H1 (cell line): ENCODE data around the gene DGKK. TPM values are rescaled to one million over a fixed set of nuclear protein-coding genes. Genes with fewer than 3 reads are reported as not detected.

Source experiments
- CTCF ChIA-PET: fragments of 300-600 bp; sonication (Branson Sonifier 250); formaldehyde crosslinking; loops from one replicate; lab custom pipeline; 2021; ENCODE audit not compliant: partially characterized antibody; lab: Charles Lee
- POLR2A ChIA-PET: fragments of 300-600 bp; sonication (Branson Sonifier 250); formaldehyde crosslinking; loops from one replicate; lab custom pipeline; 2021; ENCODE audit warnings: inconsistent platforms; ENCODE audit not compliant: partially characterized antibody; lab: Charles Lee
- DNase-seq, 2 experiments: peaks; one replicate each; pipeline versions ENCODE4 v3.0.0 to v3.0.0-alpha.2; 2010 to 2022; ENCODE audit warnings: low spot score in 2 of 2, low read depth in 1 of 2, mixed read lengths in 1 of 2
- FAIRE-seq: peaks from 2 replicates; lab custom pipeline; 2011; peaks lifted over from hg19 to GRCh38; lab: Jason Lieb, UNC
- H2AFZ ChIP-seq: 2 replicates; pipeline ENCODE4 v1.8.1; 2012; ENCODE audit warnings: low read length, inconsistent platforms
- H2AK5ac ChIP-seq: 2 replicates; pipeline ENCODE4 v1.6.1; 2013; ENCODE audit warnings: low read depth, low read length
- H2BK120ac ChIP-seq: replicated peaks from 2 replicates; pipeline ENCODE3; 2013; ENCODE audit warnings: low read depth, low read length, inconsistent platforms
- H2BK12ac ChIP-seq: 2 replicates; pipeline ENCODE4 v1.6.1; 2013; ENCODE audit warnings: low read depth, low read length
- H2BK15ac ChIP-seq: 2 replicates; pipeline ENCODE4 v1.6.1; 2013; ENCODE audit warnings: low read length
- H2BK20ac ChIP-seq: 2 replicates; pipeline ENCODE4 v1.6.1; 2013; ENCODE audit warnings: low read length
- H2BK5ac ChIP-seq: 2 replicates; pipeline ENCODE4 v1.6.1; 2013; ENCODE audit warnings: low read depth, low read length
- H3K14ac ChIP-seq: 2 replicates; pipeline ENCODE4 v1.6.1; 2013; ENCODE audit warnings: inconsistent platforms; ENCODE audit not compliant: insufficient read length
- H3K18ac ChIP-seq: 2 replicates; pipeline ENCODE4 v1.6.1; 2013; ENCODE audit warnings: low read length; ENCODE audit errors: extremely low read depth
- H3K23ac ChIP-seq: 2 replicates; pipeline ENCODE4 v1.6.1; 2013; ENCODE audit warnings: inconsistent platforms; ENCODE audit not compliant: insufficient read length
- H3K23me2 ChIP-seq: 2 replicates; pipeline ENCODE4 v1.6.1; 2013; ENCODE audit warnings: low read depth, low read length
- H3K27ac ChIP-seq: 2 replicates; pipeline ENCODE4 v1.6.1; 2011; ENCODE audit warnings: low read depth, low read length, inconsistent platforms
- H3K27me3 ChIP-seq, 4 experiments: replicated peaks in 1 of 4; 1 replicate in 1 of 4; 2 replicates in 3 of 4; pipeline versions ENCODE4 v1.6.1 to v1.8.1; 2011 to 2013; ENCODE audit warnings: low read length in 3 of 4, mild to moderate bottlenecking in 3 of 4, inconsistent platforms in 2 of 4, mixed read lengths in 2 of 4, moderate library complexity in 1 of 4; ENCODE audit not compliant: control insufficient read depth in 3 of 4, insufficient read depth in 3 of 4; ENCODE audit errors: extremely low read depth in 1 of 4
- H3K36me3 ChIP-seq, 4 experiments: 2 replicates each; pipeline versions ENCODE4 v1.6.1 to v1.8.1; 2011 to 2013; ENCODE audit warnings: mild to moderate bottlenecking in 4 of 4, low read length in 3 of 4, moderate library complexity in 2 of 4, control low read depth in 1 of 4, inconsistent platforms in 1 of 4; ENCODE audit not compliant: insufficient read depth in 4 of 4, control insufficient read depth in 2 of 4
- H3K4ac ChIP-seq: replicated peaks from 2 replicates; pipeline ENCODE3; 2013; ENCODE audit warnings: low read length, low read depth, mixed read lengths, inconsistent platforms; ENCODE audit not compliant: insufficient read length
- H3K4me1 ChIP-seq, 4 experiments: replicated peaks in 1 of 4; 1 replicate in 1 of 4; 2 replicates in 3 of 4; pipeline versions ENCODE4 v1.6.1 to v1.8.1; 2011 to 2013; ENCODE audit warnings: low read length in 3 of 4, inconsistent platforms in 2 of 4, mixed read lengths in 1 of 4; ENCODE audit not compliant: insufficient read depth in 4 of 4, control insufficient read depth in 3 of 4
- H3K4me2 ChIP-seq, 2 experiments: 2 replicates each; pipeline versions ENCODE4 v1.6.1 to v1.8.1; 2011 to 2013; ENCODE audit warnings: low read depth in 2 of 2, low read length in 2 of 2, control low read depth in 1 of 2, inconsistent platforms in 1 of 2, mild to moderate bottlenecking in 1 of 2; ENCODE audit not compliant: insufficient read depth in 1 of 2
- H3K4me3 ChIP-seq, 4 experiments: fragments of 200-600, 300-600 bp in 1 of 4; sonication (generic), shearing (Covaris generic), sonication (Bioruptor Twin) in 1 of 4; 2 replicates each; pipeline versions ENCODE4 v1.5.1 to v1.8.1; 2011 to 2016; ENCODE audit warnings: low read length in 4 of 4, low read depth in 3 of 4, control low read depth in 2 of 4, inconsistent platforms in 2 of 4, mild to moderate bottlenecking in 2 of 4, mixed read lengths in 1 of 4, moderate library complexity in 1 of 4; ENCODE audit not compliant: insufficient read depth in 2 of 4; ENCODE audit errors: extremely low read depth in 1 of 4
- H3K56ac ChIP-seq: replicated peaks from 2 replicates; pipeline ENCODE3; 2013; ENCODE audit warnings: low read depth, mild to moderate bottlenecking, mixed read lengths, low read length, inconsistent platforms; ENCODE audit not compliant: insufficient read length
- H3K79me1 ChIP-seq: 2 replicates; pipeline ENCODE4 v1.6.1; 2013; ENCODE audit warnings: low read depth, low read length, control low read depth
- H3K79me2 ChIP-seq, 2 experiments: 2 replicates each; pipeline versions ENCODE4 v1.6.1 to v1.8.1; 2012 to 2013; ENCODE audit warnings: low read length in 2 of 2, mild to moderate bottlenecking in 2 of 2, inconsistent platforms in 1 of 2; ENCODE audit not compliant: insufficient read depth in 2 of 2, control insufficient read depth in 1 of 2
- H3K9ac ChIP-seq, 4 experiments: replicated peaks in 1 of 4; 1 replicate in 1 of 4; 2 replicates in 3 of 4; pipeline versions ENCODE4 v1.6.1 to v1.8.1; 2011 to 2013; ENCODE audit warnings: low read depth in 3 of 4, low read length in 3 of 4, control low read depth in 2 of 4, mild to moderate bottlenecking in 2 of 4, moderate library complexity in 2 of 4, inconsistent platforms in 1 of 4; ENCODE audit errors: extremely low read depth in 1 of 4
- H3K9me3 ChIP-seq, 2 experiments: 2 replicates each; pipeline versions ENCODE4 v1.6.1 to v1.8.1; 2012 to 2013; ENCODE audit warnings: mild to moderate bottlenecking in 2 of 2, moderate library complexity in 2 of 2, control low read depth in 1 of 2, inconsistent platforms in 1 of 2, low read depth in 1 of 2, low read length in 1 of 2, mixed read lengths in 1 of 2; ENCODE audit not compliant: insufficient read depth in 2 of 2
- H4K20me1 ChIP-seq, 2 experiments: replicated peaks in 1 of 2; 2 replicates each; pipeline versions ENCODE3 to v1.8.1; 2011 to 2013; ENCODE audit warnings: inconsistent platforms in 2 of 2, low read length in 2 of 2, mild to moderate bottlenecking in 1 of 2; ENCODE audit not compliant: insufficient read depth in 2 of 2, control insufficient read depth in 1 of 2
- H4K5ac ChIP-seq: 2 replicates; pipeline ENCODE4 v1.6.1; 2013; ENCODE audit warnings: low read length, low read depth, mixed read lengths, inconsistent platforms; ENCODE audit not compliant: insufficient read length
- H4K8ac ChIP-seq: 2 replicates; pipeline ENCODE4 v1.8.0; 2013; ENCODE audit warnings: mild to moderate bottlenecking, moderate library complexity, low read length, inconsistent platforms; ENCODE audit not compliant: insufficient read depth; ENCODE audit errors: extremely low read depth
- H4K91ac ChIP-seq: replicated peaks from 2 replicates; pipeline ENCODE3; 2013; ENCODE audit warnings: low read length, mixed read lengths, inconsistent platforms; ENCODE audit not compliant: insufficient read length
- BRCA1 ChIP-seq: IDR thresholded peaks from 2 replicates; pipeline ENCODE4 v1.6.1; 2012; ENCODE audit warnings: low read depth, low read length, improper control_type of control experiment
- CBX5 ChIP-seq: fragments of 300-800, 300-1000 bp; sonication (generic); IDR thresholded peaks from 2 replicates; pipeline ENCODE4 v1.7.1; 2016; ENCODE audit warnings: antibody characterized with exemption, low read length, low read depth
- EGR1 ChIP-seq: IDR thresholded peaks from 2 replicates; pipeline ENCODE4 v1.6.1; 2011; ENCODE audit warnings: low read depth, low read length, borderline replicate concordance
- JUN ChIP-seq: IDR thresholded peaks from 2 replicates; pipeline ENCODE4 v1.6.1; 2011; ENCODE audit warnings: low read depth, mild to moderate bottlenecking, improper control_type of control experiment, low read length
- KDM4A ChIP-seq: IDR thresholded peaks from one replicate; pipeline ENCODE4 v1.7.1; 2012; ENCODE audit warnings: low read depth, mild to moderate bottlenecking, moderate library complexity, low read length, inconsistent platforms; ENCODE audit not compliant: severe bottlenecking
- KDM5A ChIP-seq: fragments of 200-600 bp; IDR thresholded peaks from 2 replicates; pipeline ENCODE4 v1.7.1; 2012; ENCODE audit warnings: mild to moderate bottlenecking, low read length, inconsistent platforms, mixed read lengths
- MAX ChIP-seq: IDR thresholded peaks from 2 replicates; pipeline ENCODE4 v1.6.1; 2012; ENCODE audit warnings: inconsistent platforms
- NANOG ChIP-seq: IDR thresholded peaks from 2 replicates; pipeline ENCODE4 v1.6.1; 2011; ENCODE audit warnings: low read length, low read depth, mild to moderate bottlenecking, inconsistent platforms; ENCODE audit not compliant: insufficient read depth, poor library complexity, severe bottlenecking
- NRF1 ChIP-seq: IDR thresholded peaks from 2 replicates; pipeline ENCODE4 v1.6.1; 2011; ENCODE audit warnings: mild to moderate bottlenecking, low read depth, low read length, improper control_type of control experiment
- PHF8 ChIP-seq: fragments of 200-600 bp; sonication (generic); conservative IDR thresholded peaks from 2 replicates; pipeline ENCODE4 v1.7.1; 2012; ENCODE audit warnings: low read depth, mild to moderate bottlenecking, inconsistent platforms, low read length, moderate library complexity
- RAD21 ChIP-seq, 2 experiments: IDR thresholded peaks in 1 of 2; conservative IDR thresholded peaks in 1 of 2; 2 replicates each; pipeline ENCODE4 v1.6.1; 2011; ENCODE audit warnings: low read depth in 2 of 2, low read length in 2 of 2, improper control_type of control experiment in 1 of 2, inconsistent platforms in 1 of 2, mild to moderate bottlenecking in 1 of 2, moderate library complexity in 1 of 2
- SIRT6 ChIP-seq: IDR thresholded peaks from one replicate; pipeline ENCODE4 v1.7.1; 2012; ENCODE audit warnings: low read length, inconsistent platforms
- SP1 ChIP-seq: IDR thresholded peaks from 2 replicates; pipeline ENCODE4 v1.6.1; 2011; ENCODE audit warnings: low read depth, low read length
- SP2 ChIP-seq: IDR thresholded peaks from 2 replicates; pipeline ENCODE4 v1.6.1; 2012; ENCODE audit warnings: mild to moderate bottlenecking, low read length, inconsistent platforms
- SP4 ChIP-seq: IDR thresholded peaks from 2 replicates; pipeline ENCODE4 v1.6.1; 2012; ENCODE audit warnings: low read length, inconsistent platforms
- WGBS, 2 experiments: shearing (Covaris generic) in 1 of 2; methylation state at CpG; one replicate each; pipeline versions ENCODE4 v1.1.6 to v1.1.7; 2013 to 2015; ENCODE audit warnings: low lambda C conversion rate in 2 of 2, mixed read lengths in 2 of 2, inconsistent platforms in 1 of 2, low coverage in 1 of 2, missing lambda C conversion rate in 1 of 2; ENCODE audit not compliant: insufficient replicate concordance in 2 of 2, insufficient coverage in 1 of 2, insufficient read length in 1 of 2; ENCODE audit errors: extremely low coverage in 1 of 2, missing lambda C conversion rate in 1 of 2; 5-methylcytosine and 5-hydroxymethylcytosine counted together
- polyA plus RNA-seq, 7 experiments: library from polyadenylated mRNA; depleted of rRNA in 3 of 7; stranded (reverse) in 5 of 7; unstranded in 2 of 7; fragments of >200 nt in 5 of 7; fragments of 200-250 nt in 2 of 7; gene quantifications; 1 replicate in 5 of 7; 2 replicates in 1 of 7; 4 replicates in 1 of 7; pipeline versions ENCODE4 v1.2.1 to v1.2.3, GENCODE V29; 2011 to 2013; ENCODE audit warnings: missing spikeins in 2 of 7, mixed read lengths in 2 of 7
- total RNA-seq: library from RNA; stranded (reverse); fragmentation: NEBNext Ultra II Directional; extraction: Animal tissue kit (Norgen Biotek cat#: 25700); gene quantifications from 2 replicates; pipeline ENCODE4 v1.2.1, GENCODE V29; 2021

The DGKK gene
- total and polyA plus RNA-seq, 2 of the 8 experiments (the other 6 are each of a cell fraction or from before 2014, with no cell fraction given), result 4.9 to 19.2 TPM

GRCh38 chrX:50450324-50450723 lies 20.3 kb downstream of the DGKK start:
- CTCF ChIA-PET, result interaction anchor here (3.6 kb wide), 1 partner anchor 7 kb away, joined by 16 read pairs; no protein-coding TSS in a partner anchor

More at GRCh38 chrX:50450324-50450723, 20.3 kb downstream of the DGKK start:
- POLR2A ChIA-PET, result no interaction called here
- Histone ChIP-seq H3K36me3 (no peaks in the 10 kb centered on the region), H2BK120ac (no peak overlapping the region), H3K23ac (no peak overlapping the region), H3K79me1 (no peaks in the 10 kb centered on the region), H4K20me1 (no peaks in the 10 kb centered on the region), H4K5ac (no peak overlapping the region), H2AK5ac (no peak overlapping the region), H2BK15ac (no peak overlapping the region), H3K23me2 (no peaks in the 10 kb centered on the region), H3K4me2 (no peak overlapping the region), H3K79me2 (no peaks in the 10 kb centered on the region), H2BK12ac (no peak overlapping the region), H3K14ac (no peak overlapping the region), H3K9ac (no peak overlapping the region), H2BK20ac (no peak overlapping the region), H3K4me3 (no peak overlapping the region), H3K18ac (no peak overlapping the region), H2AFZ (no peak overlapping the region), H3K56ac (no peak overlapping the region), H3K9me3 (no peaks in the 10 kb centered on the region), H3K27ac (no peak overlapping the region), H2BK5ac (no peak overlapping the region), H3K27me3 (no peaks in the 10 kb centered on the region), H4K8ac (no peak overlapping the region), H3K4ac (no peak overlapping the region), H4K91ac (no peak overlapping the region), H3K4me1 (0 out of 7 replicates have a peak, but pooled peaks cover 0 to 3% (median 0%) of the 10 kb centered on the region in 4 experiments)
- TF ChIP-seq NANOG (no peak), SP4 (no peak), KDM5A (no peak), NRF1 (no peak), EGR1 (no peak), SP1 (no peak), JUN (no peak), SIRT6 (no peak), CBX5 (no peak), SP2 (no peak), BRCA1 (no peak), KDM4A (no peak), RAD21 (IDR thresholded peaks at IDR 0.05 in 1 of 2, conservative IDR thresholded peaks at IDR 0.05 in 1 of 2; ENCODE audit: low read depth in 2 of 2, low read length in 2 of 2) (no peak), PHF8 (no peak), MAX (no peak)
- DNase-seq (no peak), FAIRE-seq (no peak)
- WGBS, 2 experiments, result no CpG with 5 or more reads among the region's 1 CpG
